ENCODE measurements around the gene MYLIP.

DNA sequence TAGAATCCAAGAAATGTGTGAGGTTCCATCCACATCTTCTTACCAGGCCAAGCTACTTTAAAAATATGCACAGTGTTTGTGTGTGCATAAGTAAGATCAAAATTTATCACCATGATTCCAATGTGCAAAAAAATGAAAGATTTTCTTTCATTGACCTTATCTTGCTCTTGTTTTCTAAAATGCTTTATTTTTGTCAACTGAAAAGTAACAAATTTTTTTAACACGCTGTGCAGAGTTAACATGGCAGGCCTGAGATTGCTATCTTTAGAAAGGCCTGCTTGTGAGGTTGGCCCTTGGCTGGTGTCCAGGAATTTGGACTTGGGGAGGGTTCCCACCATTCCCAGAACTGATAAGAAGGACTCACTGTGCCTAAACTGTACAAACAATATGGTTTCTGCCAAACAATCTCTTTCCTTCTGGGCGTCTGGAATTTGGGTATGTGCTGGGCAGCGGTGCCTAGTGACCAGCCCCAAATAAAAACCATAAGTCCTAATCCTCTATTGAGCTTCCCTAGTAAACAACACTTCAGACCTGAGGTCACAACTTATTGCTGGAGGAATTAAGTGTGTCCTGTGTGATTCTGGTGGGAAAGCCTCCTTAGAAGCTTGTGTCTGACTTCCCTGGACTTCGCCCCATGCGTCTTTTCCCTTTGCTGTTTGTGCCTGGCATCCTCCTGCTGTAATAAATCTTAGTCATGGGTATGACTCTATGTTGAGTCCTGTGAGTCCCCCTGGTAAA, 19.8 kb upstream of the MYLIP start:
- TF ChIP-seq, protein P1, sequence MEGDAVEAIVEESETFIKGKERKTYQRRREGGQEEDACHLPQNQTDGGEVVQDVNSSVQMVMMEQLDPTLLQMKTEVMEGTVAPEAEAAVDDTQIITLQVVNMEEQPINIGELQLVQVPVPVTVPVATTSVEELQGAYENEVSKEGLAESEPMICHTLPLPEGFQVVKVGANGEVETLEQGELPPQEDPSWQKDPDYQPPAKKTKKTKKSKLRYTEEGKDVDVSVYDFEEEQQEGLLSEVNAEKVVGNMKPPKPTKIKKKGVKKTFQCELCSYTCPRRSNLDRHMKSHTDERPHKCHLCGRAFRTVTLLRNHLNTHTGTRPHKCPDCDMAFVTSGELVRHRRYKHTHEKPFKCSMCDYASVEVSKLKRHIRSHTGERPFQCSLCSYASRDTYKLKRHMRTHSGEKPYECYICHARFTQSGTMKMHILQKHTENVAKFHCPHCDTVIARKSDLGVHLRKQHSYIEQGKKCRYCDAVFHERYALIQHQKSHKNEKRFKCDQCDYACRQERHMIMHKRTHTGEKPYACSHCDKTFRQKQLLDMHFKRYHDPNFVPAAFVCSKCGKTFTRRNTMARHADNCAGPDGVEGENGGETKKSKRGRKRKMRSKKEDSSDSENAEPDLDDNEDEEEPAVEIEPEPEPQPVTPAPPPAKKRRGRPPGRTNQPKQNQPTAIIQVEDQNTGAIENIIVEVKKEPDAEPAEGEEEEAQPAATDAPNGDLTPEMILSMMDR (IDR thresholded peaks at IDR 0.05 in 8 of 11, conservative IDR thresholded peaks at IDR 0.05 in 3 of 11) = no peak
- no peak for TF ChIP-seq POLR2A (IDR thresholded peaks at IDR 0.05)
- no peak for TF ChIP-seq POLR2AphosphoS5 (IDR thresholded peaks at IDR 0.05)
